ENCODE results near the gene PEAR1.

GRCh38 chr1:156887317-156887716 lies 6.2 kb upstream of the PEAR1 start:
- TF ChIP-seq, protein P1, sequence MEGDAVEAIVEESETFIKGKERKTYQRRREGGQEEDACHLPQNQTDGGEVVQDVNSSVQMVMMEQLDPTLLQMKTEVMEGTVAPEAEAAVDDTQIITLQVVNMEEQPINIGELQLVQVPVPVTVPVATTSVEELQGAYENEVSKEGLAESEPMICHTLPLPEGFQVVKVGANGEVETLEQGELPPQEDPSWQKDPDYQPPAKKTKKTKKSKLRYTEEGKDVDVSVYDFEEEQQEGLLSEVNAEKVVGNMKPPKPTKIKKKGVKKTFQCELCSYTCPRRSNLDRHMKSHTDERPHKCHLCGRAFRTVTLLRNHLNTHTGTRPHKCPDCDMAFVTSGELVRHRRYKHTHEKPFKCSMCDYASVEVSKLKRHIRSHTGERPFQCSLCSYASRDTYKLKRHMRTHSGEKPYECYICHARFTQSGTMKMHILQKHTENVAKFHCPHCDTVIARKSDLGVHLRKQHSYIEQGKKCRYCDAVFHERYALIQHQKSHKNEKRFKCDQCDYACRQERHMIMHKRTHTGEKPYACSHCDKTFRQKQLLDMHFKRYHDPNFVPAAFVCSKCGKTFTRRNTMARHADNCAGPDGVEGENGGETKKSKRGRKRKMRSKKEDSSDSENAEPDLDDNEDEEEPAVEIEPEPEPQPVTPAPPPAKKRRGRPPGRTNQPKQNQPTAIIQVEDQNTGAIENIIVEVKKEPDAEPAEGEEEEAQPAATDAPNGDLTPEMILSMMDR (IDR thresholded peaks at IDR 0.05): no peak
- no peak for TF ChIP-seq POLR2A (IDR thresholded peaks at IDR 0.05)
